Vagina (tissue), 2 donors: ENCODE results near the gene IFI35.

ENCODE experiments used
- POLR2A ChIP-seq, 2 donors: fragments of 450-650 bp; IDR thresholded peaks; one replicate each; pipeline ENCODE4 v1.6.1; 2017; ENCODE audit warnings: antibody characterized with exemption in 2 of 2, mild to moderate bottlenecking in 2 of 2, moderate library complexity in 2 of 2
- TF ChIP-seq, protein P1 (sequence below), 3 experiments: fragments of 450-650 bp in 2 of 3; fragments of 200-600 bp in 1 of 3; sonication (generic) in 1 of 3; IDR thresholded peaks; one replicate each; pipeline ENCODE4 v1.5.1; 2017 to 2019; ENCODE audit warnings: antibody characterized with exemption in 3 of 3, mild to moderate bottlenecking in 2 of 3, moderate library complexity in 2 of 3

DNA sequence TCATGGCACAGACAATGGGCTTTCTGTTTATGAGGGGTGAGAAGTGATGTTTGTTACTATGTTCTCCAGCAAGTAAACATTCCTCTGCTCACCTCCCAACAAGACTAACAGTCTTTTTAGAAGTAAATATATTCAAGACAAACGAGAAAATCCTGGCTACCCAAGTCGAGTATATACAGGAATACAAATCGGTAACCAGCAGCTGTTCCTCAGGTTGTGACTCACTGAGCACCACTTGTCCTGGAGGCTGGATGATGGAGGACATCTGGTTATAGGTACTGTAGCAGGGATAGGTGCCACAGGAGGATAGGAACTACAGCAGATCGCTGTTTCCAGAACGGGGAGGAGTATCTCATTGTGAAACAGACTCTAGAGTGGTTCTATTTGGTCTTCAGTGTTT is 13.7 kb upstream of the IFI35 start:
- TF ChIP-seq POLR2A (IDR thresholded peaks at IDR 0.05): no peak
- TF ChIP-seq, protein P1, sequence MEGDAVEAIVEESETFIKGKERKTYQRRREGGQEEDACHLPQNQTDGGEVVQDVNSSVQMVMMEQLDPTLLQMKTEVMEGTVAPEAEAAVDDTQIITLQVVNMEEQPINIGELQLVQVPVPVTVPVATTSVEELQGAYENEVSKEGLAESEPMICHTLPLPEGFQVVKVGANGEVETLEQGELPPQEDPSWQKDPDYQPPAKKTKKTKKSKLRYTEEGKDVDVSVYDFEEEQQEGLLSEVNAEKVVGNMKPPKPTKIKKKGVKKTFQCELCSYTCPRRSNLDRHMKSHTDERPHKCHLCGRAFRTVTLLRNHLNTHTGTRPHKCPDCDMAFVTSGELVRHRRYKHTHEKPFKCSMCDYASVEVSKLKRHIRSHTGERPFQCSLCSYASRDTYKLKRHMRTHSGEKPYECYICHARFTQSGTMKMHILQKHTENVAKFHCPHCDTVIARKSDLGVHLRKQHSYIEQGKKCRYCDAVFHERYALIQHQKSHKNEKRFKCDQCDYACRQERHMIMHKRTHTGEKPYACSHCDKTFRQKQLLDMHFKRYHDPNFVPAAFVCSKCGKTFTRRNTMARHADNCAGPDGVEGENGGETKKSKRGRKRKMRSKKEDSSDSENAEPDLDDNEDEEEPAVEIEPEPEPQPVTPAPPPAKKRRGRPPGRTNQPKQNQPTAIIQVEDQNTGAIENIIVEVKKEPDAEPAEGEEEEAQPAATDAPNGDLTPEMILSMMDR (IDR thresholded peaks at IDR 0.05): no peak
